RCC 7860 (cell line): ENCODE results near the gene YIPF3.
A peak's percentile ranks its signal among the peaks of the same experiment; 100 is the strongest.

ENCODE experiments used
- DNase-seq: peaks from one replicate; pipeline ENCODE4 v3.0.0-alpha.2; 2015; ENCODE audit warnings: low spot score
- FAIRE-seq: peaks from 2 replicates; lab custom pipeline; 2012; peaks lifted over from hg19 to GRCh38; lab: Jason Lieb, UNC

YIPF3 gene

DNA sequence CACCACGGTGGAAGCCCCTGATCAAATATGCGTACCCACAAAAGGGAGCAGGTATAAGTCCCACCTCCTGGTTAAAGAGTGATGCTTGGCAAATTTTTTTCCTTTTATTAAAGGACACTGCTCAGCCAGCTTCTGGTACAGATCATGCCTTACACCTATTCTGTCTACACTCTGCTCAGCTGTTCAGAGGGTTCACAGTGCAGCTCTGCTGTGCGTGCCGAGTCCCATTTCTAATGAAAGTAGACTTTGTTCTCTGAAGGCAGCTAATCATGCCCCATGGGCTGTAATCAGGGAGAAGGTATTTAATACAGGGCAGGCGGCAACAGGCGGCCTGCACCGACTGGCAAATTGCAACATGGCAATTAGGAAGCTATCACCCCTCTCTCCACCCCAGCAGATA lies 22.9 kb downstream of the YIPF3 start:
- DNase-seq: no peak
- no peak for FAIRE-seq

DNA sequence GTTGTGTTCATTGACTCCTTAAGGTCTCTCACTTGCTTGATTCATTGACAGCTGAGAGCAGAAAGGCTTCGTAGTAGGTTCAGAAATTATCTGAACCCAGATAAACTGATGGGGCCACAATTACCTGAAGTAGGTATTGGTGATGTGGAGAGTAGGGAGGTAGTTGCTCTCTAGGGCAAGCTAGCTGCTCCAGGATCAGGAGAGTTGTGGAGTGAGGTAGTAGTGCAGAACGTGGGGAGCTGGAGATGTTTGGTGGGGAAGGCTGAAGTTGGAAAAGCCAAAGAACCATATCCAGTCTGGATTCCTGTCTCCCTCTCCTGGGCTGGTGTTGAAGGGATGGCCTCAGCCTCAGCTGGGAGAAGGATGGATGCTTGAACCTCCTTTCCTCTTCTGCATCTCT lies 23.5 kb downstream of the YIPF3 start:
- no peak for DNase-seq
- FAIRE-seq: no peak

DNA sequence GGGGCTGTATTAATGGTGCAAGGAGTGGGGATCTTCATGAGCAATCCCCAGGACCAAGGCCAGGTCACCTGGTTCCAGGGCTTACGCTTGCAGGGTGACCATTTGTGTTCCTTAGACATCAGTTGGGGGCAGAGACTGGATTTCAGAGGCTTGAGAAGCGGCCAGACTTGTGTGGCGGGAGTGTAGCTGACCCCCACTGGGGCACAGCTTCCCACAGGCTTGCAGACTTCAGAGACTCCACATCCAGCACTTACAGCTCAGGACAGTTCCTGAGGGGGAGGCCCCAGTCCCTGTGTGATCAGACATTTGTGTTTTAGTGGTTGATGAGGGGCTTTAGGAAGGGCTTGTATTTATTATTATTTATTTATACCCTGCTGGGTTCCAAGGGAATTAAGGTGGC lies 24.1 kb downstream of the YIPF3 start:
- DNase-seq (no peak), FAIRE-seq (no peak)

DNA sequence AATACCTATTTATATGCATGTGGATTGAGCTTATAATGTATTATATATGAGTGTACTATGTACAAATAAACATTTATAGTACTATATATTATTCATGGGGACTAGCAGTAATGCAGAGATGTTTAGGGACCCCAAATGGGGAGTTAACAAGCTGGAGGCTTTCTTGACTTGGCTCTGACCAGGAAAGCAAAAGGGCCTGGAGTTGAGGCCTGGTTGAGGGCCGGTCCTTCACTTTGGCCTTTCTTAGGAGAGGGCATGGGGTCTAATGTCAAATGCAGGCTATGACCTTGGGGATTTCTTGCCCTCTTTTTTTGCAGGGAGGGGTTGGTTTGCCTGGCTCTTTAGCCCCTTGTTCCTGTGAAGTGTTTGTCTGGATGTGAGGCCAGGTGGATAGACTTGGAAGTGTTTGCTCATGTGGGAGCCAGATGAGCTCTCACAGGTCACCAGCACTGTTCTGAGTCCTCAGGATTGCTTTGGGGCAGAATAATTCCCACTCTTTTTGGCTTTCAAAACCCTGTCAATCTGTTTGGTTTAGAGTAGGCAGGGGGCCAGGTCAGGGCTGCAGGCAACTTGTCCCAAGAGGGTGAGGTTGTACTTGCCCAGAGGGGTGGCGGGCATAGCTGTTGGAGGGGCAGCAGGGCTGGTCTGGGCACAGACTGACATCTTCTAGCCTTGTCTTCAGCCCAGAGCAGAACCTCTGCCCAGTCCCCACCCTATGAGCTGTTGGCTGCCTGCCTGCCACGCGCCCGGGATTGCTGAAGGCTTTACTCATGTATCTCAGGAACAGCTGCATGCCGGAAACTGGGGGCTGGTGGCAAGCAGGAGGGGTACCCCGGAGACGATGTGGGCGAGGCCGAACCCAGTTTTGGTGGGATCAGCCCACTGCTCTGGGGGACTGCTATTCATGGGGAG lies 24.7 kb downstream of the YIPF3 start:
- DNase-seq: no peak

DNA sequence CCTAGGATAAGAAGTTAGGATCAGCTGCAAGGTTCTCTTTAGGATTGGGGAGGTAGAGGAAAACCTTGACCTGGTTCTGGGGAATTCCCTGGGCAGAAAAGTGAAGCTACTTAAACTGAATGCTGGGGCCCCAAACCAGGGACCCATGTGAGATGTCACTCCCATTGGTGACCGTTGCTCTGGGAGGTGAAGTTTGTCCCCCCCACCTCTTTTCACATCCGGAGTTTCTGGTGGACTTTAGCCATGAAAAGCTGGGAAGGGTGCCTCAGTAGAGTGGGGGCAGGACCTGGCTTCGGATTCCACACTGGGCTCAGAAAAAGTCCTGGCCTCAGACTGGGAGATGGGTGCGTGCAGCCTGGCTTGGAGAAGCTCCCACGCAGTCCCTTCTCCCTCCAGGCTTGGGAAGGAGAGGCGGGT lies 26.2 kb downstream of the YIPF3 start:
- DNase-seq: no peak
- no peak for FAIRE-seq

More for the DNA sequence above, 24.7 kb downstream of the YIPF3 start:
- no peak for FAIRE-seq

DNA sequence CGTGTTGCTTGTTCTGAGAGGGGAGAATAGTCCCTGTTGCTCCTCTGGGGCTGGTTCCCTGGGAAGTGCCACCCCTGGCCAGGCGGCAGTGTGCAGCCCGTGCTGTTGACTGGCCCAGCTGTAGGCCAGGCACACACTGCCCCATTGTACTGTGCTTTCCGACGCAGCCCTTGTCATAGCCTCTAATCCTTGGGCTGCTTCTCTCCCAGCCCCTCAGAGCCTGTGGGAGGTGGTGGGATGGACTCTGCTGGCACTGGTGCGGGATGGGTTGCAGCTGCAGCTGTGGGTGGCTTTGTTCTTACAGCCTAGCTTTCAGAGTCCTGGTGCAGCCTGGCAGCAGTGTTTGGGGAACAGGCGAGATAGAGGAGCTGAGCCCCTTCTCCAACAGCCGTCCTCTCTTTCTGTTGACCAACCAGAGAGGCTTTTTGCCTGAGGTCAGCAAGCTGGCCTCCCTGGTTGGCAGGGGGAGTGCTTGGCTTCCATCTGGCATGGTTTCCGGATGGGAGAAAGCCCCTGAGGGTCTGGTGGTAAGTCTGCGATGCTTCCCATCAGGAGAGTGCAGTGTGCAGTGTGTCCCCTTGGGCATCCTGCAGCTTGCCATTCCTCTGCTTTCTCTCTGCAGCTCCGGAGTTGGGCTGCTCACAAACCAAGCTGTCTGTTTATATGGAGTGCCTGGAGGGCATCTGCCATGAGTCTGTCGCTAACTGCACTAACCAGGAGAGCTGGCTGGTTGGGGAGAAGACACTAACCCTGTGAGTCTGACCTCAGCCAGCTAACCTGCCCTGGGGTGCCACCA lies 27.3 kb downstream of the YIPF3 start:
- DNase-seq (no peak), FAIRE-seq (no peak)

DNA sequence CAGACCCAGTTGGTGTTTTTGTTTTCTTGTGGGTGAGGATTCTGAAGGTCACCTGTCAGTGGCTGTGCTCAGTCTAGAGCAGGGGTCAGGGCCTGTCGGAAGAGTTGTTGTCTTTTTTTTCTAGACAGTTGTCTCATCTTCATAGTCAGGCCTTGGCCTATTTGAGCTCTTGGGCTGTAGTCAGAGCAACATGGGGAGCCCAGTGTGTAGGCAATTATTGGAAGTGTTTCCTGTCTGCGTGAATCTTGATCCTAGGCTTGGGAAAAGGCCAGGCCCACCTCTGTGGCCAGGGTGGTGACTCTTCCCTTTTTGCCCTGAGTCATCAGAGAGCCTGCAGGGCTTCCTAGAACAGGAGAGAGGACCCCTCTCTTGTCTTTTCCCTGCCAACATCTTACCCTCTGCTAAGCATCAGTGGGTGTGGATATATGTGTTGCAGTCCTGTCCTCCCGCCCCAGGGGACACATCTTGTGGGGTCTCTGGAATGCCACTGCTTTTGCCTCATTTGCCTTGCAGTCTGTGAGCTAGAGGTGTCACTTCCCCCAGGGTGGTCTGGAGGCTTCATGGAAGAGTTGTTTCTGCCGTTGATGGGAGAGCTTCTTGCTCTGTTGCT lies 28.0 kb downstream of the YIPF3 start:
- FAIRE-seq (no peak), DNase-seq (no peak)

DNA sequence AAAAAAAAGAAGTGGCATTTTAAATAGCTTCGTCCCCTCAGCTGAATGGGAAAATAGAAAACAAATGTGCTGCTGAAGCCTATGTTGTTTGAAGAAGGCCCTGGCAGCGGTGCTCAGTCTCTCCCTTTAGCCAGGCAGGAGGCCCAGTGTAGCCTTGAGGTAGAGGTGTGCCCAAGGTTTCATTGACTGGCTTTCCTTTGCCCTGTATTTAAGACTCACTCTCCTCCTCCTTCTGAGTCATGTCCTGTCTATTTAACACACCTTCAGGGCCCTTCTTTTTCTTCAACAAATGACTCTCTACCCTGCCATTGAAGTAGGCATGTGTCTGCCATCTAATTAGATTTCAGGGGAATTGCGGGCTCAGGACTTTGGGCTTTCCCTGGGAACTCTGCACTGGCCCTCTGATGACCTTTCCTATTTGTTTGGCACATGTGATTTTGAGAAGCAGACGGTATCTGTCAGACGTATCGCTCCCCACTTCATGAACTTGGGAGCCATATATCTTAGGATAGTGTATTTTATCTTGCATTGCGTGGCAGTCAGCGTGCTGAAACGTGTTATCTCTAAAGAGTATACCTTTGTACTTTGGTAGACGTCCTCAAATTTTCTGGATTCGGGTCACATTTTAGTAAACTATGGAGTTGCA lies 35.0 kb downstream of the YIPF3 start:
- DNase-seq: no peak
- FAIRE-seq: no peak

DNA sequence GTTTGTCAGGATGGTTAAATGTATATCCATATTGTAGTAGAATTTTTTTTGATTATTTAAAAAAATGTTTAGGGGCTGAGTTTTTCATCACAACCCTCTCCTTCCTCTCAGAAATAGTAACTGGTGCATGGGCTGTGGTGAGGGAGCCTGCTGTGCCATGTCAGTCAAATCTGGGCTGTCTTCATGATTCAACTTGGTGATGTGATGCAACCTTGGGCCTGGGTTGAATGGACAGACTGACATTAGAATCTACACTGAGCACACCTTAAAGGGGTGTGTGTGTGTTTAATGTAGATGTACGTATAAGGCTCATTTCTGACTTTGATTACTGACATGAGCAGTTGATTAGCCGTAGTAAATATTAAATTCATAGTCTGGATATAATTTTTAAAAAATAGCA lies 35.7 kb downstream of the YIPF3 start:
- DNase-seq: no peak
- FAIRE-seq: no peak

DNA sequence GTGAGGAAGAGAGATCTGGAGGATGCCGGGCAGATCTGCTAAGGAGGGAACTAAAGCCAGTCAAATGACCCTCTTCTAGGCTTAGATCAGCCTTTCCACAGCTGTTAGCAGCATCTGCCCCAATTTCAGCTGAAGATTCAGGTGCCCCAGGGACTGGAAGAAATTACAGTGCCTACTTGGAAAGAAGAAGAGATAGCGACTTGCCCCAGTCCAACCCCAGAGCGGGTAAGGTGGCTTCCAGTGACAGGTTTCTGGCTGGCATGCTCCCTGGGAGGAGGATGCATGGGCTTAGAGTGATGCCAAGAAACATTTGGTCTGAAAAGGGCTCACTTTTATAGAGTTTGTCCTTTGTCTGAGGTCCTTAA lies 38.7 kb downstream of the YIPF3 start:
- DNase-seq (no peak), FAIRE-seq (no peak)

DNA sequence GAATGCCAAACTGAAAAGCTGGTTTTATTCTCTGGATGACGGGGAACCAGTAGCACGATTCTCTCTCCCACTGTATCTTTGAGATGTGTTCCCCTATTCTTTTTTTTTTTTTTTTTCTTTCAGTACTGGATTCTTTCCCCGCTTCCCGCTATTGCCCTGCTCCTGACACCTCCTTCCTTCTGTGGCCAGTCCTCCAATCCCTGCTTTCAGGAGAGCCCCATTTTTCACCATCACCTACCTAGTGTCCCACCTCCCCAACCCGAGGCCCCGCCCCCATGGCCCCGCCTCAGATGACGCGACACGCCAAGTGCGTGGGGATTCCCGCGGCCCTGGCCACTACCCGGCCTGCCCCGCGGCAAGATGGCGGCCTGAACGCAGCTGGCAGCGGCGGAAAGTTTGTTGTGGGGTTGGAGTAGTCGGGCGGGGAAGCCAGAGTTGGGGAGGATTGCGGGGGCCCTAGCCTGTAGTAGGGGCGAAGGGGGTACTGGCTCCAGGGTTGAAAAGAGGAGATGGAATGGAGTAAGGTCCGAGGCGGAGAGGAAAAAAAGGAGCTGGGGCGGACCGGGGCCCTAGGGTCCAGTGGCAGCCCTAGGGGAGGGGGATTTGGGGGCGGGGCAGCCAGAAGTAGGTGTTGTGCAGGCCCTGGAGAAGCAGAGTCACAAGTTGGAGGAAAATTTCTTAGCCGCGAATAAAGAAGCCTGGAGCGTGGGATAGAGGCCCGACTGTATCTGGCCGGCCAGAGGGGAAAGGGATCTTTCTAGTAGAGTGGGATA lies 39.3 kb downstream of the YIPF3 start, which contains the start of gene TJAP1:
TSS of gene TJAP1 (plus strand) at position 336 of the 773 bp plus-strand sequence. CDS start 21,432 bp downstream, outside the sequence.
- FAIRE-seq: no peak
- peak; percentile 38 for DNase-seq

DNA sequence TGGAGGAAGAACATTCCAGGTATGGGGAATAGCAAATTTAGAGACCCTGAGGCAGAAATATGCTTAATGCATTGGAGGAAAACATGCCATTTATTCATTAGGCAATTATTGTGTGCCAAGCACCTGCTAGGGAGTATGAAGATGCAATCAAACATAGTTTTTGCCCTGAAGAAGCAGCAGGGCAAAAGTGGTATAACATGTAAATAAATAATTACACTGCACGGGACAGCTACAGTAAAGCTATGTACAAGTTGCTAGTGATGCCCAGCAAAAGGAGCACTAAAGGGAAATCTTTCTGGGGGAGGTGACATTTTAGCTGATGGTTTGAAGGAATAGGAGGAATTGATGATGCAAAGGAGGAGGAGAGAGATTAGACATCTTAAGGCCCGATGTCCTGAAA lies 40.0 kb downstream of the YIPF3 start:
- DNase-seq (no peak), FAIRE-seq (no peak)

DNA sequence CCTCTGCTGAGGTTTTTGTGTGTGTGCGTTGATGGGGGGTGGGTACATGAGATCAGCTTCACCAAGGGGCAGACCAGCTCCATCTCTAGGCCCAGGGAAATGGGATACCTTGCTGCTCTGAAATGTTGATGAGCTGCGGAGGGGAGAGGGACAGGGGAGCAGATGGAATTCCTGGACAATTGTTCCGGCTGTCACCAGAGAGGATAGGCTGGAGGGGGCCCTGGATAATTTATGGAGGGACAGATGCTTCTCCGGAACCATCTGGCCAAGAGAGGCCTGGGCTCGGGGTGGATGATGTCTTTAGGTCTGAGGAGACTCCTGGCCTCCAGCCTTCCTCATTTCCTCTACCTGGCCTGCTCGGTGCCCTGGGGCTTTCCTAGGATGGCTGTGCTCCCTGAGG lies 41.2 kb downstream of the YIPF3 start:
- FAIRE-seq (no peak), DNase-seq (no peak)

DNA sequence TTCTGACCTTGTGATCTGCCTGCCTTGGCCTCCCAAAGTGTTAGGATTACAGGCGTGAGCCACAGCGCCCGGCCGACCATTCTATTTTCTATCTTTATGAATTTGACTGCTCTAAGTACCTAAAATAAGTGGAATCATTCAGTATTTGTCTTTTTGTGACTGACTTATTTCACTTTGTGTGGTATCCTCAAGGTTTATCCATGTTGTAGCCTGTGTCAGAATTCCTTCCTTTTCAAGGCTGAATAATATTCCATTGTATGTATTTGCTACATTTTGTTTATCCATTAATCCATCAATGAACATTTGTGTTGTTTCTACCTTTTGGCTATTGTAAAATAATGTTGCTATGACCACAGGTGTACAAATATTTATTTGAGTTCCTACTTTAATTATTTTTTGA lies 44.2 kb downstream of the YIPF3 start:
- DNase-seq (no peak), FAIRE-seq (no peak)

DNA sequence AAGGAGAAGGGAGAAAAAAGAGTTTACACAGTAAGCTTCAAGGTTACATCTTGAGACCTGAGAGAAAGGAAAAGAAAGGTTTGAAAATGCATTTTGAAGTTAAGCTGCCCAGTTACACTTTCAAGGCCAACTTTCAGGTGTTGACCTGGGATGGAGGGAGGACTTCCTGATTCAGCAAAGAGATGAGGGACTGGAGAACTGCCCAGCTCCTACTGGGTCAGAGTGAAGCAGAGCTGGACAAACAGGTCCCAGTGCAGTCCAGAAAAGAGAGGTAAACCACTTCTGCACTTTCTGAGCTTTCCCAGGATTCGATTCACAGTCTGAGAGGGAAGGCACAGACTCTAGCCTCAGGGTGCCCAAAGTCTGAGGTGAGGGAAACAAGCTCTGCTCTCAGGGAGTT lies 45.3 kb downstream of the YIPF3 start:
- FAIRE-seq: no peak
- no peak for DNase-seq

DNA sequence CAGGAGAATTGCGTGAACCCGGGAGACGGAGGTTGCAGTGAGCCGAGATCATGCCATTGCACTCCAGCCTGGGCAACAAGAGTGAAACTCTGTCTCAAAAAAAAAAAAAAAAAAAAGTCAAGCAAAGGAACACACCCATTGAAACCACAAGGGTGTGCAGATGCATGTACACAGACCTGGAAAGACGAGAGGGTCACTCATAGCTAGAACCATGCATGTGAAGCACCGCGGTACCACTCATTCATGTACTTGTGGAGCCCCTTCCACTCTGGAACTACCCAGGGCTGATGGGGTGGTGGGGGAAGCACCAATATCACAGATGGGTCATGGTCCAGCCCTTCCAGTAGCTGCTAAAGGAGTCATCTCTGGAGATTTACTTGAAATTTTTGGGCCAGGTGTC lies 46.8 kb downstream of the YIPF3 start:
- FAIRE-seq (no peak), DNase-seq (no peak)

DNA sequence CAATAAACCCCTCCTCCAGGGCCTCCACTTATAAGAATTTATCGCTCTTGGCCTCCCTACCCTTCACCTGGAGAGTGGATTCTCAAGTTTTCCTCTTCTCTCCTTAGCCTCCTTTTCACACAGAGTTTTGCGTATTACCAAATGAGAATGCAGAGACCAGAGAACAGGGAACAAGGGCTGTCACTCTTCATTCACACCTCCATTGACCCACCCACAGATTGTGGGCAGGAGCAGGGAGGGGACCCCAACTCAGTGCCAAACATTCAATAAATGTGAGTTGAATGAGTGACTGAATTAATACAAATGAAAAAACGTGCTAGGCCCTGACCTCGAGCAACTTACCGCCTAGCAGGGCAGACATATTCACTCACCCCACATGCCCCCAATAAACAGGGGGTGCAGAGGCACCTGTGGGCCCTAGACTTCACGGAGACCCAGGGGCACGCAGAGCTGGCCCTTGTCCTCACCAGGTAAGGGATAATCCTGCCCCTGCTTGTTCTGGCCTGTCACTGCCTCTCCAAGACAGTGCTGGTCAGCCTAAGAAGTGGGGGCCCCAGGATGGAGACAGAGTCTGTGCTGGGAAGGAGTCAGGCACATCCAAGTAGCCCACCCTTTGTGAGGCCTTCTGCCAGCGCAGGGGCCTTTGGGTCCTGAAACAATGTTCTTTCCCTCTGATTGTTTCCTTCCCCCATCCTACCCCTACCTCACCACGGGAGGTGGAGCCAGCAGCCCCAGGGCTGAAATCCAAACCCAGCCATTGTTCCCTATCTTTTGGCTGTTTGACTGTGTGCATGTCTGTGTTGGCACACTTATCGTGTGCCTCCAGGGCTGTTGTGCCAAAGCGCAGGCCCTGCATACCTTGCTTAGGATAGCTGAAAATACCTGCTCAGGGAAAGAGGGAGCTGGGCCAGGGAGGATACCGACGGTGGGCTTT lies 47.7 kb downstream of the YIPF3 start:
- FAIRE-seq: no peak
- no peak for DNase-seq

DNA sequence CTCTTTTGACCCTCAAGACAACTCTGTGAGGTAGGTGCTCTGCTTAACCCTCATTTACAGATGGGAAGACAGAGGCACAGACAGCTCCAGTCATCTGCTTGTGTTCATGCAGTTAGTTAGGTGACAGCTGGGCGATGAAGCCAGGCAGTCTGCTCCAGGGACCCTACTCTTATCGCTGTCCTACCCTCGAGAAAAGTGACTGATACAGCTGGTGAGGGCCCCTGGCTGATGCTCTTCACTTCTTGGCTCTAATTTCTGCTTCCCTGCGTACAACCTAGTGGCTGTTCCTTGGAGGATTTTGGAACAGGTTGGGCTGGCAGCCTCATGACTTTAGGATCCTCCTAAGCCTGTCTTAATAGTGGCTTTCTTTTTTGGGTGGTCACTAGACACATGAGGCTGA lies 48.5 kb downstream of the YIPF3 start:
- FAIRE-seq: no peak
- no peak for DNase-seq

DNA sequence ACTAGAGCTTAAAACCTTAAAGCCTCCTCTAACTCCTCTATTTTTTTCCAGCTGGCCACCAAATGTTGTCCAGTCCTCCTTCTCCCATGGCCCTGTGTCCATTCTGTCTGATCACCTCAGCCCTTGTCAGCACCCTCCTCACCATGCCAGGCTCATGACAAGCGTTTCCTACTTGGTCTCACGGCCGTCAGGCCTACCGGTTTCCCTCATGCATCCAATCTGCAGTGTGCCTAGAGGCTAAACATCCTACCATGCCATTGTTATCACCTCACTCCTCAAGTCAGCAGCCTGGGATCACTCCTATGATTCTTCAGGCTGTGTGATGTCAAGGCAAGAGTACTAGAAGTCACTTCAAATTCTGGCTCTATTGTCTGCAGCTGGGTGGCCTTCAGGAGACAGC lies 49.0 kb downstream of the YIPF3 start:
- no peak for DNase-seq
- no peak for FAIRE-seq
